ENCODE data around the gene NFASC.

DNA sequence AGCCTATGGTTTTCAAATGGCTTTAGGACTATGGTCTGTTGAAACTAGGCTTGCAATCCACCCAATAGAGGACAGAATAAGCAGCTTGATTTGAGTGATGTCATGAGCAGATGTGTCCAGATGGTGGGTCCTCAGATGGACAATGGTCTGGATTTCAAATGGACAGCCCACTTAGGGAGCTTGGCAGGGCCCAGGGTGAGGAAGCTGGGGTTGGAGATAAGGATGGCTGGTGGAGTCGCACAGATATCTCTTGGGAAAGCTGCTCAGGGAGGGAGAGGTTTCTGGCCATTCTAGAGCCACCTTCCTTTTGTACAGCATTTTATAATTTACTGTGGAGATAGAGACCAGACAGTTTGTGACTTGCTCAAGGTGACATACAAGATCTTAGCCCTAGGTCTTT lies 55.0 kb downstream of the NFASC start:
- TF ChIP-seq, protein P1, sequence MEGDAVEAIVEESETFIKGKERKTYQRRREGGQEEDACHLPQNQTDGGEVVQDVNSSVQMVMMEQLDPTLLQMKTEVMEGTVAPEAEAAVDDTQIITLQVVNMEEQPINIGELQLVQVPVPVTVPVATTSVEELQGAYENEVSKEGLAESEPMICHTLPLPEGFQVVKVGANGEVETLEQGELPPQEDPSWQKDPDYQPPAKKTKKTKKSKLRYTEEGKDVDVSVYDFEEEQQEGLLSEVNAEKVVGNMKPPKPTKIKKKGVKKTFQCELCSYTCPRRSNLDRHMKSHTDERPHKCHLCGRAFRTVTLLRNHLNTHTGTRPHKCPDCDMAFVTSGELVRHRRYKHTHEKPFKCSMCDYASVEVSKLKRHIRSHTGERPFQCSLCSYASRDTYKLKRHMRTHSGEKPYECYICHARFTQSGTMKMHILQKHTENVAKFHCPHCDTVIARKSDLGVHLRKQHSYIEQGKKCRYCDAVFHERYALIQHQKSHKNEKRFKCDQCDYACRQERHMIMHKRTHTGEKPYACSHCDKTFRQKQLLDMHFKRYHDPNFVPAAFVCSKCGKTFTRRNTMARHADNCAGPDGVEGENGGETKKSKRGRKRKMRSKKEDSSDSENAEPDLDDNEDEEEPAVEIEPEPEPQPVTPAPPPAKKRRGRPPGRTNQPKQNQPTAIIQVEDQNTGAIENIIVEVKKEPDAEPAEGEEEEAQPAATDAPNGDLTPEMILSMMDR (IDR thresholded peaks at IDR 0.05), result no peak
- TF ChIP-seq POLR2AphosphoS5 (IDR thresholded peaks at IDR 0.05; ENCODE audit: low read depth, low read length) (no peak), TCF7L2 (IDR thresholded peaks at IDR 0.05; ENCODE audit: low read depth, low read length) (no peak)
